NCI-H2081 treated with DMSO at 0.1 percent for 48 hours (cell line): ENCODE measurements around the gene UGT1A6.

Experiments
- DNase-seq: peaks from one replicate; lab custom pipeline; 2025; lab: John Stamatoyannopoulos, UW

UGT1A6 gene

GRCh38 chr2:233768076-233768475 lies 75.4 kb downstream of the UGT1A6 start:
- no peak for DNase-seq

GRCh38 chr2:233769260-233769659 lies 76.6 kb downstream of the UGT1A6 start:
- no peak for DNase-seq

GRCh38 chr2:233772153-233772552 lies 79.5 kb downstream of the UGT1A6 start:
- no peak for DNase-seq

GRCh38 chr2:233772583-233772982 lies 79.9 kb downstream of the UGT1A6 start:
- DNase-seq, result no peak

- DNase-seq, result no peak
These were observed 81.2 kb downstream of the UGT1A6 start for GRCh38 chr2:233773854-233774253.

GRCh38 chr2:233775414-233775813 lies 82.7 kb downstream of the UGT1A6 start:
- DNase-seq, result no peak

- DNase-seq, result no peak
These were observed 85.3 kb downstream of the UGT1A6 start, which contains the start of gene MROH2A for GRCh38 chr2:233778030-233778429. TSS of gene MROH2A (plus strand) at chr2:233778330. CDS start at chr2:233779359, 1,029 bp downstream.

- DNase-seq, result no peak
These were observed 87.0 kb downstream of the UGT1A6 start for GRCh38 chr2:233779722-233780121.

GRCh38 chr2:233780771-233781170 lies 88.1 kb downstream of the UGT1A6 start:
- DNase-seq, result no peak

- DNase-seq, result no peak
These were observed 96.9 kb downstream of the UGT1A6 start for GRCh38 chr2:233789554-233789953.

- no peak for DNase-seq
These were observed 98.6 kb downstream of the UGT1A6 start for GRCh38 chr2:233791151-233791882.

- DNase-seq, result no peak
These were observed 99.2 kb downstream of the UGT1A6 start for GRCh38 chr2:233791883-233792329.

- DNase-seq, result no peak
These were observed 100.0 kb downstream of the UGT1A6 start for GRCh38 chr2:233792720-233793119.

GRCh38 chr2:233793465-233794127 lies 100.9 kb downstream of the UGT1A6 start:
- DNase-seq, result no peak

GRCh38 chr2:233794128-233794658 lies 101.5 kb downstream of the UGT1A6 start:
- no peak for DNase-seq

GRCh38 chr2:233795735-233796171 lies 103.1 kb downstream of the UGT1A6 start:
- DNase-seq, result no peak

- DNase-seq, result no peak
These were observed 103.6 kb downstream of the UGT1A6 start for GRCh38 chr2:233796254-233796653.

GRCh38 chr2:233798335-233799086 lies 105.8 kb downstream of the UGT1A6 start:
- no peak for DNase-seq

GRCh38 chr2:233799087-233799665 lies 106.5 kb downstream of the UGT1A6 start:
- no peak for DNase-seq

GRCh38 chr2:233799716-233800115 lies 107.0 kb downstream of the UGT1A6 start:
- DNase-seq, result no peak

GRCh38 chr2:233800208-233800607 lies 107.5 kb downstream of the UGT1A6 start:
- no peak for DNase-seq
